GM18861 (cell line): ENCODE results near the gene RIT1.
"Not testable (repeated sequence)": the region's sequence is repeated elsewhere in the genome, so short reads cannot be mapped to it uniquely, and the experiment has no call there.

Experiments used
- ATAC-seq: cut with Tn5 transposase; IDR thresholded peaks from one replicate; pipeline ENCODE4 v1.9.1; 2021; ENCODE audit not compliant: unreplicated experiment

Gene RIT1

GRCh38 chr1:155895617-155896016 is 15.5 kb downstream of the RIT1 start:
- ATAC-seq: not testable (repeated sequence)

DNA sequence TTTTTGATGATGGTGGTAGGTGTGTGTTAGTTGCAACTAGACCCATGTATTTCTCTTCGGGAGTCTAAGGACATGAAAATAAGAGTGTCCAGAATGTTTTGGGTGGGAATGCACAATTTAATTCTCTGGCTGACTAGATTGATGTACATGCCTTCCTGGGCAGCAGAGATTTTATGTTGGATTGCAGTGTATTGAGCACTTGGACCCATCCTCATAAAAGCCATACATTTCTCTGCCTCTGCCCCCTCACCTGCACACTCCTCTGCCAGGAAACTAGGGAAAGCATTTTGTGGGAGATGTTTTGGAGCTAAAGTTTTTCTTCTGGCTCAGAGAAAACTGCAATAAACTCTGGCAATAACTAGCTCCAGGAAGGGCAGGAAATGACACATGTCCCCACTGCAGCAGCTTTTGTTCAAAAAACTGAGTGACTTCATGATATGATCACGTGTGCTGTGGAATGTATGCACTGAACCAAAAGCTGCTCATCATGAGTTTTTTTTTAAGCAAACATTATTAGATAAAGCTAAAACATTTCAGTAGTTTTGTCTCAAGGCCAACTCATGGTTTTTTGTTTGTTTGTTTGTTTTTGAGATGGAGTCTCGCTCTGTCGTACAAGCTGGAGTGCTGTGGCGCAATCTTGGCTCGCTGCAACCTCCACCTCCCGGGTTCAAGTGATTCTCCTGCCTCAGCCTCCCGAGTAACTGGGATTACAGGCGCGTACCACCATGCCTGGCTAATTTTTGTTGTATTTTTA is 17.6 kb downstream of the RIT1 start:
- no peak for ATAC-seq

DNA sequence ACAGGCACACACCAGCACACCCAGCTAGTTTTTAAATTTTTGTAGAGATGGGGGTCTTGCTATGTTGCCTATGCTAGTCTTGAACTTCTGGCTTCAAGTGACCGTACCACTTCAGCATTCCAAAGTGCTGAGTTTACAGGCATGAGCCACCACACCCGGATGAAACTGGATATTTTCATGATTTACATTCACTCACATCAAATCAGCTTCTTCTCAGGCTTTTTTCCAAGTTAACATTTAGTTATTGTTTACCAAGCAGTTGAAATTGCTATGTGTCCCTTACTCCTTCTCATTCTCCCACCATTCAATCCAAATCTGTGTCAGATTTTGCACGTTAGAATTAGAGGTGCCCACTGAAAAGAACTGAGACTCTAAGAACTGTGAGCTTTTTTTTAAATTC is 18.4 kb downstream of the RIT1 start:
- ATAC-seq: no peak

DNA sequence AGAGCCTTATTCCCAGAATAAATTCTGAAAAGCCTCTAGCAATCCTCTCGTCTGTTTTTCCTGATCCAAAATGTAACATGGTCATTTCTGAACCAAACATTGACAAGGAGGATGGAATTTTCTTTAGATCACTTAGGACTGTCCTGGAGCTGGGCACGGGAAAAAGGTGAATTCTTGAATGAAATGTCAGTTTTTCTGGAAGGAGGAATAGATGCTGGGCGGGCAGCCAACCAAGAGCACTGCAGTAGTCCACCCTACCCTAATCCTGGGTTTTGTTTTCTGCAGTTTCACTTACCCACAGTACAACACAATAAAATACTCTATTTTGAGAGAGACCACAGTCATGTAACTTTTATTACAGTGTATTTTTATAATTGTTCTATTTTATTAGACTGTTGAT is 20.9 kb downstream of the RIT1 start:
- ATAC-seq: no peak

GRCh38 chr1:155889566-155889965 is 21.6 kb downstream of the RIT1 start:
- ATAC-seq: no peak

- ATAC-seq: no peak
These were observed 22.7 kb downstream of the RIT1 start for GRCh38 chr1:155888481-155888880.

DNA sequence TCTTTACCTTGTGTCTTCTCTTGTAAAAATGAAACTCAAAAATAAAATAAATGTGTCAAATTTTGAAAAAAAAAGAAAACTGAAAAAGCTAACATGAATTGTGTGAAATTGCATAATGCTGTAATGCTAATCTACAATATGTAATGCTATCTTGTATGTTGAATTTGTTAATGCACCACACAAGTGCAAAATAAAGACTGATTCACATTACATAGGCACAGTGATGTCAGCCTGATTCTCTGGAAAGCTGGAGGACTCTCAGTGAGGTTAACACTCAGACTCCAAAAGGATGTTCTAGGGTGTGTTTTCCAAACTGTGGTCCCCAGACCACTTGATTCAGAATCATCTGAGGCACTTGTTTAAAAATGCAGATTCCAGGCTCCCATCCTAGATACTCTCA is 26.2 kb downstream of the RIT1 start:
- ATAC-seq: no peak

- no peak for ATAC-seq
These were observed 26.9 kb downstream of the RIT1 start for GRCh38 chr1:155884031-155884960.

DNA sequence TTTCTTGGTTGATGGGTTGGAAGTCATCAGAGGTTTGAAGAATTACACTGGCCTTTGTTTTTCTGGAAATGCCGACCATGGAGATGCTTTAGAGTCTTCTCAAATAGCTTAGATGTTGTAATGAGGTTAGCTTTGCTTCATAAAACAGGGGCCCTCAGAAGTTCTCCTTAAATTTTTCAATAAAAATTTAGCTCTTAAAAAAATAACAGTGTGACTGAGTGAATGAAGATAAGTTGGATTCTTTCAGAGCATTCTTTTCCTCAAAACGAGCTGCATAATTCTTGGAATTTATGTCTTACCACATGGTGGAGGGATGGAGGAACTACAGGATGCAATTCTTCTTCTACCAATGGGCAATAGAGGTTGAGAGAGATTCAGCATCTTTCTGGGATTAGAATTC is 28.4 kb downstream of the RIT1 start:
- no peak for ATAC-seq

GRCh38 chr1:155882235-155882634 is 28.9 kb downstream of the RIT1 start:
- no peak for ATAC-seq

DNA sequence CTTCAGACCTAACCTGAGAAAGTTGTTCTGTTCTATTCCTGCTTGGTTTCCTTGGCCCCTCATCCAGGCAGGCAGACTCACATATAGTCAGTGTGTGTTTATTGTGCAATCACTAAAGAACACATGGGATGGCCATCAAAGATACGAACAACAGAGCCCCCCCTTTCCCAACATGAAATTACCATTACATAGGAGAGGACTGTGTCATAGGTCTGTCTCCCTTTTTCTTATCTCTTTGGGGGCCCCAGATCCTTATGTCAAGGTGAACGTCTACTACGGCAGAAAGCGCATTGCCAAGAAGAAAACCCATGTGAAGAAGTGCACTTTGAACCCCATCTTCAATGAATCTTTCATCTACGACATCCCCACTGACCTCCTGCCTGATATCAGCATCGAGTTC is 30.2 kb downstream of the RIT1 start:
- ATAC-seq: no peak

DNA sequence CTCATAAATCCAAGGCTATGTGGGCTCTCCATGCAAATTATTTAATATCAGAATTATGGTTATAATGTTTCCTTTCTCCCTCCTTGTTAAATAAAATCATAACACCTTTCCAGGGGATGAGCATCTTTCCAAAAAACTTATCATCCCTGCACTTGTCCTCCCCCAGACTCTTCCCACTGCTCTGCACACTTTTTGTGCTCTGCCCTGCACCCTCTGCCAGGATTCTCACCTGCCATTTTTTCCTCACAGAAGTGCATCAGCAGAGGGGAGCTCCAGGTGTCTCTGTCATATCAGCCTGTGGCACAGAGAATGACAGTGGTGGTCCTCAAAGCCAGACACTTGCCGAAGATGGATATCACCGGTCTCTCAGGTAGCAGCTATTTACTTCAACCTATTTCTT is 30.9 kb downstream of the RIT1 start:
- no peak for ATAC-seq

GRCh38 chr1:155877945-155878344 is 33.2 kb downstream of the RIT1 start:
- no peak for ATAC-seq

GRCh38 chr1:155873860-155874259 is 37.3 kb downstream of the RIT1 start:
- no peak for ATAC-seq

DNA sequence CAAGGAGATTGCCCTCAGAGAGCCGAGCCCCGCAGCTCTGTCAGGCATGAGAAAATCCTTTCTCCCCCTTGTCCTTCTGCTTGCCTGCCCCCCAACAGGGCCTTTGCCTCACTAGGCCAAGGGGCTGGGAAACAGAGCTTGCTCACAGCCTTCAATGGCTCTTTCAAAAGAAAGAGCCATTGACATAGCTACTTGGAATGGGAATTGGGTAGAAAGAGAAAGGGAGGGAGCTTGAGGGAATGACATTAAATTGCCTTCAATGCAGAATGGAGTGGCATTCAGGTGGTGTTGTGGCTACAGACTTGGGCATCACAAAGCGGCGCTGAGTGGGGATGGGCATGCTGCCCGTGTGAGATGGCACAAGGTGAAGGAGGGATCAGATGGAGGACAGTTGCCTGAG is 38.6 kb downstream of the RIT1 start:
- ATAC-seq: no peak

DNA sequence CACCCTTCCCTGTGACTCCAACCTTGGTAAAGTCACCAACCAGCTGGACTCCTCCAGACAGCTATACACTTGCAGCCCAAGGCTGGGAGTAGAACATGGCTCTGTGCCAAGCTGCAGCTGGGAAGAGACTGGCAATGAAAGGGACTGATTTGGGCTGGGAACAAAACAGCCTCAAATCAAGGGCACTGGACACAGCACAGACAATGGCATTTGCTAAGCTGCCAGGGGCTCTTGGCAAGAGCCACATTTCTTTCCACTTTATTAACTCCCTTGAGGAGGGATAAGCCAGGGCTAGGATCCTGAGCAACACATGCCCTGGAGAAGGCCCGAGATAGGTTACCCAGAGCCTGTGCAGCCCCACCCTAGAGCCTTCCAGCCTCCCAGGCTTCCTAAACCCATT is 39.8 kb downstream of the RIT1 start:
- no peak for ATAC-seq

GRCh38 chr1:155867766-155868165 is 43.4 kb downstream of the RIT1 start:
- no peak for ATAC-seq

DNA sequence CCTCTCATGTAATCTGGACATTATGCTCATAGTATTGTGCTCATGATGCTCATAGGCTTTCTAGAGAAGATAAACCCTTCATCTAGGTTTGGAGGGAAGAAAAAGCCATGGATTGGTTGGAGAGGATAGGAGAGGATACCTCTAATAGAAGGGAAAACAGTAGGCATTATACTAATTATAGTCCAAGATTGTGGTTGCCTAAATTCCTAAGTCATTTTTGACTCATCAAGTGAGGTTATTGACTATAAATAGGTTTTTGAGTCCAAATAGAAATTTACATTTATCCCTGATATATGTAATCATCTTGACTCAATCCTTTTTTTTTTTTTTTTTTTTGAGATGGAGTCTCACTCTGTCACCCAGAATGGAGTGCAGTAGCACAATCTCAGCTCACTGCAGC is 46.8 kb downstream of the RIT1 start:
- no peak for ATAC-seq

DNA sequence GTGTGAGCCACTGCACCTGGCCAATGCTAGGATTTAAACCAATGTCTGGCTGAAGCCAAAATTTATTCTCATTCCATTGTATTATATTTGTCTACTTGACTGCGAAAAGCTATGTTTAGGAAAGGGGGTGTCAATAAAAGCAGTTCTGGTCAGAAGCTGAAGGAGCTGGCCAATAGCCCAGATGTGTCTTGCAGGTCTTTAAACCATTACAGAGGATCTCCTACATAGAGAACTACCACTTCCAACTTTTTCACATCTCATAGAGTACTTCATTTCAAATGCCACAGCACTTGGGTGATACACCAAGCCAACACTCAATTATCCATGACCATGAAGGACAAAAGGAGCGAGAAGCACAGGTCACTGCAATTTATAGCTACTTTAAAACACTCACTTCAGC is 49.3 kb downstream of the RIT1 start:
- ATAC-seq: no peak

DNA sequence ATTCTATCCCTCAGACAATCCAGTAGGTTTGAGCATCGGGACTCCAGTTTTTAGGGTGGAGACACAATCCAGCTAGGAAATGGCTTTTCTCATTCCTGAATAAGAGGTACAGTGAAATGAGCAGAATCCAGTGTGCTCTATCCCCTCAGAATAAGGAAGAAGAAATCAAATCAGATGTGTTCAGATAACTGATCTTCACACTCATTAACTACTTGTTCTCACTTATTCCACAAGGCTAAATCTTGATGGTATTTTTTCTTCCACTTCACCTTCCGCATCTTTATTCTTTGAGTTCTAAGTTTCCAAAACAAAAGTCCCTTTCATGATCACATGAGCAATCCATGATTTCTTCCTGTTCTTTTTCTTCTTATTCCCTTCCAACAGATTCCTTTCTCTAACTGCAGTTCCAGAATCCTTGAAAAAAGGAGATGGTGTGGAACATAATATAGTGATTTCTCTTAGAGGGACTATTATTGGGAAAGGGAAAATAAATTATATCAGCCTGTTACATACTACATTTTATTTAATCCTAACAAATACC is 50.1 kb downstream of the RIT1 start:
- ATAC-seq: no peak

DNA sequence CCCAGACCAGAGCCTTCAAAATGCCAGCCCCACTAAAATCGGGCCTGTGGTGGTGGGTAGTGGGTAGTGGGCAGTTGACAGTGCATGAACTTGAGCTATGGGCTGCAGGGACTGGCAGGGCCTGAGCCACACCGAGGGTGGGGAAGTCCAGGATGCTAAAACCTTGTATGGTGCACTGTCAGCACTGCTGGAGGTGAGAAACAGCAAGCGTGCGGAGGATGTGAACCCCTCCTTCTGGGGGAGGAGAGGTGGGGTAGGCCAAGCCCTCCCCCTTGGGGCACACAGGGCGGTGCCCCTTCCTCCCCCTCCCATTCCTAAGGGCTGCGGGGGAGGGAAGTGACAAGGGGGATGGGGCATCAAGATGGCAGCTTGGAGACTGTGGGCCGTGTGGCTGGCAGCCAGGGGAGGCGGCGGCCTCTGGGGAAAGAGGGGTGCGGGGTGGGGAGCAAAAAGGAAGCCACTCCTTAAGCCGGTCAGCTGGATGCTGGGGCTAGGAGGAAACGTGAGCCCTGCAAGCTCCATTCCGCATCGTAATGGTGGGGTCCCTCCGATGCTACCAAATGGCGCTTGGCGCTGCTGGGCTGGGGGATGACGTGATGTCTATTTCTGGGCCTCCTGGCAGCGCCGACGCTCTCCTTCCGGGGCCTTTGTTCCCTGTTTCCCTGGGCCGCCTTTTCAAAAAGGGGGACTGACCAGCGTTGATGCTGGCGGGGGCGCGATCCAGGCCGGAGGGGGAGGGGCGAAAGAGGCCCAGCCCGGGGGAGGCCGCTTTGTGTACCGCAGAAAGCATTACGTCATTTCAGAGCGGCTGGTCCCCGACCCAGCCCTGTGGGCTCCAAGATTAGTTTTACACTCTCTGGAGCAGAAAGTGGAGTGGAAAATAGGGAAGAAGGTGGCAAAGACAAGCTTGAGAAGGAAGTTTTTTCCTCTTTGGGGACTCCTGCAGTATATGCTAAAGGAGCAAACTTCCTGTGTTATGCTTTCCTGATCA is 51.0 kb downstream of the RIT1 start:
- ATAC-seq: no peak
